Measurements from ENCODE around the gene SPTSSA.

GRCh38 chr14:34474187-34474679 lies 12.2 kb upstream of the SPTSSA start:
- TF ChIP-seq POLR2A (IDR thresholded peaks at IDR 0.05; ENCODE audit: low read depth, low read length), result no peak
- no peak for TF ChIP-seq POLR2AphosphoS5 (IDR thresholded peaks at IDR 0.05; ENCODE audit: low read depth, low read length)
- TF ChIP-seq TAF1 (IDR thresholded peaks at IDR 0.05; ENCODE audit: borderline replicate concordance, low read depth, low read length), result no peak
